CD14-positive monocyte (primary cell): ENCODE measurements around the gene AKR7A3. TPM values are rescaled to one million over a fixed set of nuclear protein-coding genes. Genes with fewer than 3 reads are reported as not detected.
A peak's percentile ranks its signal among the peaks of the same experiment; 100 is the strongest.

Experiments used
- DNase-seq, 3 donors: peaks; one replicate each; pipeline ENCODE4 v3.0.0-alpha.2; 2011 to 2022
- H2AFZ ChIP-seq: 2 replicates; pipeline ENCODE4 v1.6.0; 2012; ENCODE audit warnings: mild to moderate bottlenecking, low read depth, low read length, inconsistent platforms; ENCODE audit not compliant: insufficient read depth, poor library complexity, severe bottlenecking
- H3K27ac ChIP-seq, 2 donors: 1 replicate in 1 of 2; 2 replicates in 1 of 2; pipeline ENCODE4 v1.5.1; 2012 to 2013; ENCODE audit warnings: low read length in 2 of 2, control low read depth in 1 of 2, inconsistent platforms in 1 of 2, low read depth in 1 of 2, mild to moderate bottlenecking in 1 of 2
- H3K27me3 ChIP-seq, 2 donors: one replicate each; pipeline versions ENCODE4 v1.6.0 to v1.6.1; 2011 to 2013; ENCODE audit warnings: low read length in 2 of 2; ENCODE audit not compliant: control insufficient read depth in 2 of 2, insufficient read depth in 2 of 2
- H3K36me3 ChIP-seq, 2 donors: replicated peaks in 1 of 2; 1 replicate in 1 of 2; 2 replicates in 1 of 2; pipeline versions ENCODE4 v1.5.1 to v1.6.1; 2012 to 2013; ENCODE audit warnings: low read length in 2 of 2, control low read depth in 1 of 2, inconsistent platforms in 1 of 2, mild to moderate bottlenecking in 1 of 2; ENCODE audit not compliant: insufficient read depth in 2 of 2, control insufficient read depth in 1 of 2
- H3K4me1 ChIP-seq, 2 donors: 1 replicate in 1 of 2; 2 replicates in 1 of 2; pipeline versions ENCODE4 v1.5.1 to v1.6.1; 2012 to 2013; ENCODE audit warnings: low read length in 2 of 2, control low read depth in 1 of 2, inconsistent platforms in 1 of 2, mild to moderate bottlenecking in 1 of 2, moderate library complexity in 1 of 2; ENCODE audit not compliant: insufficient read depth in 2 of 2, control insufficient read depth in 1 of 2
- H3K4me2 ChIP-seq: replicated peaks from 2 replicates; pipeline ENCODE3; 2012; ENCODE audit warnings: low read length, moderate library complexity, mild to moderate bottlenecking; ENCODE audit not compliant: poor library complexity, severe bottlenecking; ENCODE audit errors: extremely low read depth
- H3K4me3 ChIP-seq, 3 experiments: fragments of 200-600 bp in 1 of 3; sonication (generic) in 1 of 3; replicated peaks in 1 of 3; 1 replicate in 2 of 3; 2 replicates in 1 of 3; pipeline ENCODE4 v1.5.1; 2011 to 2013; ENCODE audit warnings: low read length in 3 of 3, mild to moderate bottlenecking in 3 of 3, control low read depth in 2 of 3, low read depth in 2 of 3, inconsistent platforms in 1 of 3, moderate library complexity in 1 of 3
- H3K79me2 ChIP-seq: 2 replicates; pipeline ENCODE4 v1.6.0; 2012; ENCODE audit warnings: mild to moderate bottlenecking, control low read depth, inconsistent platforms, low read length, moderate library complexity; ENCODE audit not compliant: insufficient read depth
- H3K9ac ChIP-seq: 2 replicates; pipeline ENCODE4 v1.6.0; 2017; ENCODE audit warnings: low read length, mild to moderate bottlenecking; ENCODE audit not compliant: insufficient read depth, poor library complexity, severe bottlenecking
- H3K9me3 ChIP-seq, 2 donors: replicated peaks in 1 of 2; 1 replicate in 1 of 2; 2 replicates in 1 of 2; pipeline versions ENCODE4 v1.5.1 to v1.6.1; 2012 to 2013; ENCODE audit warnings: low read length in 2 of 2, control low read depth in 1 of 2; ENCODE audit not compliant: control insufficient read depth in 1 of 2, insufficient read depth in 1 of 2
- H4K20me1 ChIP-seq: 2 replicates; pipeline ENCODE4 v1.6.0; 2012; ENCODE audit warnings: mild to moderate bottlenecking, low read length, control low read depth, moderate library complexity; ENCODE audit not compliant: insufficient read depth
- H3K27ac Mint-ChIP-seq, 7 donors: one replicate each; pipeline ENCODE4 v1.8.0; 2020; ENCODE audit warnings: mild to moderate bottlenecking in 7 of 7, mixed read lengths in 7 of 7, moderate library complexity in 6 of 7, inconsistent platforms in 2 of 7
- H3K27me3 Mint-ChIP-seq, 3 donors: one replicate each; pipeline ENCODE4 v1.8.0; 2021 to 2022; ENCODE audit warnings: low read depth in 3 of 3, mild to moderate bottlenecking in 3 of 3, mixed read lengths in 3 of 3, moderate library complexity in 3 of 3, inconsistent platforms in 1 of 3
- H3K36me3 Mint-ChIP-seq, 2 donors: one replicate each; pipeline ENCODE4 v1.8.0; 2020; ENCODE audit warnings: mixed read lengths in 2 of 2, inconsistent platforms in 1 of 2, mild to moderate bottlenecking in 1 of 2
- H3K4me1 Mint-ChIP-seq: one replicate; pipeline ENCODE4 v1.8.0; 2020; ENCODE audit warnings: mild to moderate bottlenecking, mixed read lengths
- H3K4me3 Mint-ChIP-seq, 2 donors: one replicate each; pipeline ENCODE4 v1.8.0; 2020; ENCODE audit warnings: mild to moderate bottlenecking in 2 of 2, mixed read lengths in 2 of 2, moderate library complexity in 1 of 2
- H3K9me3 Mint-ChIP-seq, 7 donors: one replicate each; pipeline ENCODE4 v1.8.0; 2020 to 2022; ENCODE audit warnings: mixed read lengths in 7 of 7, mild to moderate bottlenecking in 6 of 7, moderate library complexity in 6 of 7, inconsistent platforms in 2 of 7
- WGBS: methylation state at CpG from one replicate; pipeline ENCODE4 v1.1.5; 2013; ENCODE audit warnings: missing lambda C conversion rate; ENCODE audit not compliant: insufficient coverage; 5-methylcytosine and 5-hydroxymethylcytosine counted together
- intact Hi-C, 2 donors: fragments of 100-400 bp; cut with micrococcal nuclease; formaldehyde crosslinking; loops; one replicate each; pipeline versions ENCODE4 v1.15.0 to v1.15.1; 2023
- polyA plus RNA-seq, 3 donors: library from polyadenylated mRNA; depleted of rRNA in 1 of 3; unstranded in 2 of 3; stranded (reverse) in 1 of 3; fragments of 300-500 nt in 2 of 3; fragments of >200 nt in 1 of 3; fragmentation: Illumina TruSeq in 2 of 3; gene quantifications; 1 replicate in 2 of 3; 2 replicates in 1 of 3; pipeline ENCODE4 v1.2.3, GENCODE V29; 2012 to 2021
- TF ChIP-seq, protein P1 (sequence below): fragments of 200-600 bp; IDR thresholded peaks from one replicate; pipeline ENCODE4 v1.8.0; 2022; ENCODE audit warnings: antibody characterized with exemption, mild to moderate bottlenecking

AKR7A3 gene
- polyA plus RNA-seq, 3 donors, result 0.15 to 0.56 TPM; not detected in 1

GRCh38 chr1:19322481-19322880, 33.9 kb upstream of the AKR7A3 start:
- 16% methylated on average over 10 of the region's 10 CpGs for WGBS
- H3K4me1 Mint-ChIP-seq, result peaks cover 35% of the 10 kb centered on the region
- H3K9me3 Mint-ChIP-seq, result peaks cover 0 to 1% (median 0%) of the 10 kb centered on the region in 7 donors
- H3K4me2 ChIP-seq, result peak overlapping the region; percentile 17
- DNase-seq, result peak in 2 of 3 donors; percentile 30 to 59
- no peak overlapping the region for H2AFZ ChIP-seq
- peaks cover 27 to 42% of the 10 kb centered on the region in 2 donors for H3K4me1 ChIP-seq
- peaks cover 43% of the 10 kb centered on the region for H3K79me2 ChIP-seq
- H3K27ac Mint-ChIP-seq, result peak overlapping the region in 5 of 7 donors; percentile 5 to 74 (median 54)
- H3K9me3 ChIP-seq, result no peaks in the 10 kb centered on the region
- H4K20me1 ChIP-seq, result peaks cover 11% of the 10 kb centered on the region
- TF ChIP-seq, protein P1, sequence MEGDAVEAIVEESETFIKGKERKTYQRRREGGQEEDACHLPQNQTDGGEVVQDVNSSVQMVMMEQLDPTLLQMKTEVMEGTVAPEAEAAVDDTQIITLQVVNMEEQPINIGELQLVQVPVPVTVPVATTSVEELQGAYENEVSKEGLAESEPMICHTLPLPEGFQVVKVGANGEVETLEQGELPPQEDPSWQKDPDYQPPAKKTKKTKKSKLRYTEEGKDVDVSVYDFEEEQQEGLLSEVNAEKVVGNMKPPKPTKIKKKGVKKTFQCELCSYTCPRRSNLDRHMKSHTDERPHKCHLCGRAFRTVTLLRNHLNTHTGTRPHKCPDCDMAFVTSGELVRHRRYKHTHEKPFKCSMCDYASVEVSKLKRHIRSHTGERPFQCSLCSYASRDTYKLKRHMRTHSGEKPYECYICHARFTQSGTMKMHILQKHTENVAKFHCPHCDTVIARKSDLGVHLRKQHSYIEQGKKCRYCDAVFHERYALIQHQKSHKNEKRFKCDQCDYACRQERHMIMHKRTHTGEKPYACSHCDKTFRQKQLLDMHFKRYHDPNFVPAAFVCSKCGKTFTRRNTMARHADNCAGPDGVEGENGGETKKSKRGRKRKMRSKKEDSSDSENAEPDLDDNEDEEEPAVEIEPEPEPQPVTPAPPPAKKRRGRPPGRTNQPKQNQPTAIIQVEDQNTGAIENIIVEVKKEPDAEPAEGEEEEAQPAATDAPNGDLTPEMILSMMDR, result no peak
- peaks cover 0 to 3% (median 0%) of the 10 kb centered on the region in 3 donors for H3K27me3 Mint-ChIP-seq
- H3K4me3 ChIP-seq, result no peak overlapping the region
- H3K27ac ChIP-seq, result peak overlapping the region in 1 of 2 donors; percentile 17
- H3K36me3 Mint-ChIP-seq, result peaks cover 61 to 85% of the 10 kb centered on the region in 2 donors
- peak overlapping the region in 1 of 2 donors; percentile 59 for H3K4me3 Mint-ChIP-seq
- H3K27me3 ChIP-seq, result no peaks in the 10 kb centered on the region
- peaks cover 42 to 60% of the 10 kb centered on the region in 2 donors for H3K36me3 ChIP-seq
- intact Hi-C loops, result no loop called here
- H3K9ac ChIP-seq, result no peak overlapping the region

- Histone ChIP-seq H3K36me3 (peaks cover 33 to 51% of the 10 kb centered on the region in 2 donors), H3K4me1 (peaks cover 41 to 57% of the 10 kb centered on the region in 2 donors)
- DNase-seq, result no peak
These were observed 32.5 kb upstream of the AKR7A3 start for GRCh38 chr1:19321071-19321470.

More at GRCh38 chr1:19321071-19321470, 32.5 kb upstream of the AKR7A3 start:
- Mint-ChIP-seq H3K9me3 (peaks cover 0 to 1% (median 0%) of the 10 kb centered on the region in 7 donors), H3K36me3 (peaks cover 50 to 78% of the 10 kb centered on the region in 2 donors), H3K27me3 (peaks cover 0 to 3% (median 0%) of the 10 kb centered on the region in 3 donors), H3K27ac (peak overlapping the region in 1 of 7 donors; percentile 8), H3K4me1 (peaks cover 47% of the 10 kb centered on the region), H3K4me3 (no peak overlapping the region)
- H3K79me2 ChIP-seq, result peaks cover 57% of the 10 kb centered on the region
- H2AFZ ChIP-seq, result no peak overlapping the region
- peaks cover 22% of the 10 kb centered on the region for H4K20me1 ChIP-seq
- intact Hi-C loops, result no loop called here
- no peaks in the 10 kb centered on the region for H3K27me3 ChIP-seq
- H3K27ac ChIP-seq, result no peak overlapping the region
- H3K9ac ChIP-seq, result no peak overlapping the region
- H3K9me3 ChIP-seq, result no peaks in the 10 kb centered on the region
- H3K4me2 ChIP-seq, result no peak overlapping the region
- WGBS, result 90% methylated on average over 2 of the region's 3 CpGs
- H3K4me3 ChIP-seq, result no peak overlapping the region
- TF ChIP-seq, protein P1, result no peak
